ENCODE measurements around the gene ECE1.

DNA sequence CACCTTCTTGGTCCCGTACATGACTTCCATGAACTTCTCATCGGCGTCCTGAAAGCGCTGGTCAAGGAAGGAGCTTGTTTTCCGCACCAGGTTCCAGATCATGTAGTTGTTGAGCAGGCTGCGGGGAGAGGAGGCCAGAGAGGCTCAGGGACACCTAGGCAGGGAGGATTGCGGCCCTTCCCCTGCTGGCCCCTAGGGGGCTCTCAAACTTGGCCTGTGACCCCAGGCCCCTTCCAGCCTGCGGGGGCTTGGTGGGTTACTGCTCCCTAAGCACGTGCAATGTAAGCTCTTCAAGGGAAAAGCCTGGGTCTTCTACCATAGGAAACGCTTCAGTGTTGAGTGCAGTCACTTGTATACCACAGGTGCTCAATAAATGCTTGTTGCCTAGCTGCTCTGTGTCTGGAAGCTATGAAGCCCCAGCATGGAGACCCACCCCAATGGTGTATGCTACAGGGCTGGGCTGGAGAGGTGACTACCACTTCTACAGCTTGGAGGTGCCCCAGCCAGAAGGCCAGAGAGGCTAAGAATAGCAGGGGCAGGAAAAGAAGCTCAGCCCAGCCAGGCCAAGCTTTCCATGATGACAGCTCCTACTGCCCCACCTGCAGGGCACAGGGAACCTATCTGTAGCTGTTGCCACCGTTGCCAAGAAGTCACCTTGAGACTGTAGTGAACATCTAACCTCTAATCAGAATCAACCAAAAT lies 45.1 kb downstream of the ECE1 start:
- TF ChIP-seq, protein P1, sequence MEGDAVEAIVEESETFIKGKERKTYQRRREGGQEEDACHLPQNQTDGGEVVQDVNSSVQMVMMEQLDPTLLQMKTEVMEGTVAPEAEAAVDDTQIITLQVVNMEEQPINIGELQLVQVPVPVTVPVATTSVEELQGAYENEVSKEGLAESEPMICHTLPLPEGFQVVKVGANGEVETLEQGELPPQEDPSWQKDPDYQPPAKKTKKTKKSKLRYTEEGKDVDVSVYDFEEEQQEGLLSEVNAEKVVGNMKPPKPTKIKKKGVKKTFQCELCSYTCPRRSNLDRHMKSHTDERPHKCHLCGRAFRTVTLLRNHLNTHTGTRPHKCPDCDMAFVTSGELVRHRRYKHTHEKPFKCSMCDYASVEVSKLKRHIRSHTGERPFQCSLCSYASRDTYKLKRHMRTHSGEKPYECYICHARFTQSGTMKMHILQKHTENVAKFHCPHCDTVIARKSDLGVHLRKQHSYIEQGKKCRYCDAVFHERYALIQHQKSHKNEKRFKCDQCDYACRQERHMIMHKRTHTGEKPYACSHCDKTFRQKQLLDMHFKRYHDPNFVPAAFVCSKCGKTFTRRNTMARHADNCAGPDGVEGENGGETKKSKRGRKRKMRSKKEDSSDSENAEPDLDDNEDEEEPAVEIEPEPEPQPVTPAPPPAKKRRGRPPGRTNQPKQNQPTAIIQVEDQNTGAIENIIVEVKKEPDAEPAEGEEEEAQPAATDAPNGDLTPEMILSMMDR (IDR thresholded peaks at IDR 0.05) = peak in 2 of 5 experiments; percentile 22 to 33
- TF ChIP-seq POLR2AphosphoS5 (IDR thresholded peaks at IDR 0.05) = no peak
- TF ChIP-seq POLR2A (IDR thresholded peaks at IDR 0.05) = no peak
- no peak for TF ChIP-seq EP300 (IDR thresholded peaks at IDR 0.05; ENCODE audit: low read depth)

Measured in transverse colon (tissue), 4 donors.